HG03520 (cell line): ENCODE data around the gene AHI1.
"Not testable (repeated sequence)": the region's sequence is repeated elsewhere in the genome, so short reads cannot be mapped to it uniquely, and the experiment has no call there.

ENCODE experiments used
- ATAC-seq: cut with Tn5 transposase; IDR thresholded peaks from one replicate; pipeline ENCODE4 v1.9.1; 2021; ENCODE audit warnings: mild to moderate bottlenecking, moderate library complexity; ENCODE audit not compliant: unreplicated experiment

The AHI1 gene

DNA sequence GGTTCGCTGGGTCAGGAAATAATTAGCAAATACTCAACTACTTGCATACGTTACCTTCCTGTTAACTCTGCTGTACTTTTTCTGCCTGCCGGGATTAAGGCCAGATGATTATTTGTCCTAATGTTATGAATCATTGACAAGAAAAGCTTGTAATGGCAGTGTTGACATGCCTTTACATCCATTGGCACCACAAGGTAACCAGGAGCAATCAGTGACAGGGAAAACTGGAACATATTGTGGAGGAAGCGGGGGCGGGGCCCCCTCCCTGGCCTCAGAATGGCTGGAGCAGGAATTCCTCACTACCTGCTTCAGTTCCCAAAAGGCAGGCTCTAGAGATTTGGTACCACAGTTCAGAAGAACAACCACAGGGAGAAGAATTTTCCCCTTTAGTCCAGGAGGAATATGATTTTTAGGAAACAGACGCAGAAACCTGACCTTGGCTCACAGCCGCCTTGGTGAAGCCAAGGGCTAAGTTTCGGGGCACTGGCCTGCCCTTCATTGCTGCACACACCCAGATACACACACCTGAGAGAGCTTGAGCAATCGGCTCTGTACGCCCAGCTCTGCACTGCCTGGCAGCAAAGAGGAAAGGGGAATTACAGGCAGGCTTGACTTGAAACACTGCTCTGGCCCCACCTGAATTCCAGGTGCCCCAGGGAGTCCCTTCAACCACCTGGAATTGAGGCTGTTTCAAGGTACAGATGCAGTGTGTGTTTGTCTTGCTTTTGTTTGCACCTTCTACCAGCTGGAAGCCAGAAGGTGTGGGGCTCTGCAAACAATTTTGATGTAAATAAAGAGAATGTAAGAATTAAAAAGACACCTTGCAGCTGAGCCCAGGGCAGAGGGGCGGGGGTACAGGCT lies 226.6 kb downstream of the AHI1 start:
- ATAC-seq, result no peak

DNA sequence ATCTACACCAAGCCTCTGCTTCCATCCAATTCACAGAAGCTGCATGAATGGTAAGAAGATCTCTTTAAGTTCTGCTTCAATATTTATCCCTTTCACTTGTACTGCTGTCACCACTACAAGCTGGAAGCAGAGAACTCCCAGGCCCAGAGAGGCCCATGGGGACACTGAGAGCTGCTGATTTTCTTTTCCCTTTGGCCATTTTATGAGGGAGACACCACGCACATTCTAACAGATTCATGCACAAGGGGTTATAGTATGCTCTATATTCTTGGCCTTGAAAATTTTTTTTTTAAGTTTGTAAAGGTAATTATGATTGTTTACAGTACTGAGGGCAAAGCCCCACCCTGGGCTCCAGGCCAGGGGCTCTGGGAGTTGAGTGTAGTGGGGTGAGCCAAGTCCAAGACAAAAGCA lies 228.1 kb downstream of the AHI1 start:
- no peak for ATAC-seq

DNA sequence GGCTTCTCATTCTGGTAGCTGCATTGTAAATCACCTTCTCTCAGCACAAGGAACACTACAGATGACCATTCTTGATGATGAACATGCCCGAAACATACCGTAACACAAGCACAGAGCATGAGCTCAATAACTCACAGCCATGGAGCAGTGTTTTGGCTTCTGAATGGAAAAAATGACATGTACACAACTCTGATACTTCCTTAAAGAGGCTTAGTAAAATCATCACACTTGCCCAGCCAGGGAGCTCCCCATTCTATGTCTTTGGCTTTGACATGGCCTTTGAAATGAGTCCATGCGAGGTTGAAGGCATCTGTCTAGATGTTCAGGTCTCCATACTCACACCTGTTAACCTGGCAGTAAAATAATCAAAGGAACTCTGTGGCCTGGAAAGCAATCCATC lies 228.8 kb downstream of the AHI1 start:
- ATAC-seq, result no peak

DNA sequence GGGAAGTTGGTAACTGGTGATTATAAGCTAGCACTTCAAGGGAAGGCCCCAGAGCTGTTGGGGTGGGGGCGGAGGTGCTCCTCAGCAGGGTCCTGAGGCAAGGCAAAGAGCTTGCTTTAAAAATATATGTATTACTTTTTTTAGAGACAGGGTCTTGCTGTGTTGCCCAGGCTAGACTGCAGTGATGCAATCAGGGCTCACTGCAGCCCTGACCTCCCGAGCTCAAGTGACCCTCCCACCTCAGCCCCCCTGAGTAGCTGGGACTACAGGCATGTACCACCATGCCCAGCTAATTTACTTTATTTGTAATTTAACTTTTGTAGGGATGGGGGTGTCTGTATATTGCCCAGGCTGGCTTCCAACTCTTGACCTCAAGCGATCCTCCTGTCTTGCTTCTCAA lies 229.3 kb downstream of the AHI1 start:
- no peak for ATAC-seq

DNA sequence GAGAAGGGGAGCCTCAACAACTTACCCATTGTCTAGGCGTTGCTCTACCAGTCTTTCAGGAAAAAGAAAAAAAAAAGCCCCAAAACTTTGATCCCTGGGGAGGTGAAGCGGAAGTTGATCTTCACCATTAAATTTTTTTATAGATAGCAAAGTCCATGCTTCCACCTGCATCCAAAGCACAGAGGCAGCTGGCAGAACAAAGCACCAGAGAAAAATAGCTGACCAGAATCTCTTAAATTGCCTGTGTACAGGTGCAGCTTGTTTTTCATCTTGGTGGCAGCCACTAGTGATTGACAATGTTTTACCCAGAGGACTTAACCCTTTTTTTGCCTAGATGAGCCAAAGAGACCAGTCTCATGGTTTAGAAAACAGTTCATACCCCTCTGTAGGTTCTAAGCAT lies 230.5 kb downstream of the AHI1 start:
- no peak for ATAC-seq

DNA sequence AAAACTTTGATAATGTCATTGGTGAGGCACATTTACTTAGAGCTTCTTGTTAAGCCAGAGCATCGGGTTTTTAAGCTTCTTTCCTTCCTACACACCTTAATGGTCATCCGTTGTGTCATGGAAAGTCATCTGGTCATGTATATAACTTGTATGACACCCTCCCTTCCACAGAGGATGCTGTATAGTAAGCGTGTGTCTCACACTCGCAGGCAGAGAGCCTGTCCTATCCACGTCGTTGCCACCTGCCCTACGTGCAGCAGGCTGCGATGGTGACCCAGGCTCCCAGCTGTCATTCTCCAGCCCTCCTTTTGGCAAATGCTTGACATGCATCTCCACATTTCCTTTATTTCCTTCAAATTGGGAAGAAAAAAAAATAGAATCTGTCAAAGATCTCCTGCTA lies 230.9 kb downstream of the AHI1 start:
- no peak for ATAC-seq

DNA sequence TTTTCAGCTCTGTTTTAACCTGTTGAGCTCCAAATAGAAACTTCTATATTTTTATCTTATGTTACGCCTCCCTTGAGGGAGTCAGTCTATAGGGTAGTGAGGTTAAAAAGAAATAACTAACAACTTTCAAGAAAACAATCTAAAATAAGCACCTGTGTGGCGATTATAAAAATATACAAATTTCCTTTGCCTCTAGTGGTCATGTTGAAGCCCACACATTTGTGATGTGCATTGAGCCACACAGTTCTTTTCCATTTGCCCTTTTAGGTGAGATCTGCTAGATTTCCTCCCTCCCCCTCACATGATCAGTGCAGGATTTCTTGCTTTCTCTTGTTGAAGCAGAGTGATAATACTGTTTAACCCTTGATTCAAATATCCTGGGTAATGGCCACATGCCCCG lies 232.3 kb downstream of the AHI1 start:
- no peak for ATAC-seq

DNA sequence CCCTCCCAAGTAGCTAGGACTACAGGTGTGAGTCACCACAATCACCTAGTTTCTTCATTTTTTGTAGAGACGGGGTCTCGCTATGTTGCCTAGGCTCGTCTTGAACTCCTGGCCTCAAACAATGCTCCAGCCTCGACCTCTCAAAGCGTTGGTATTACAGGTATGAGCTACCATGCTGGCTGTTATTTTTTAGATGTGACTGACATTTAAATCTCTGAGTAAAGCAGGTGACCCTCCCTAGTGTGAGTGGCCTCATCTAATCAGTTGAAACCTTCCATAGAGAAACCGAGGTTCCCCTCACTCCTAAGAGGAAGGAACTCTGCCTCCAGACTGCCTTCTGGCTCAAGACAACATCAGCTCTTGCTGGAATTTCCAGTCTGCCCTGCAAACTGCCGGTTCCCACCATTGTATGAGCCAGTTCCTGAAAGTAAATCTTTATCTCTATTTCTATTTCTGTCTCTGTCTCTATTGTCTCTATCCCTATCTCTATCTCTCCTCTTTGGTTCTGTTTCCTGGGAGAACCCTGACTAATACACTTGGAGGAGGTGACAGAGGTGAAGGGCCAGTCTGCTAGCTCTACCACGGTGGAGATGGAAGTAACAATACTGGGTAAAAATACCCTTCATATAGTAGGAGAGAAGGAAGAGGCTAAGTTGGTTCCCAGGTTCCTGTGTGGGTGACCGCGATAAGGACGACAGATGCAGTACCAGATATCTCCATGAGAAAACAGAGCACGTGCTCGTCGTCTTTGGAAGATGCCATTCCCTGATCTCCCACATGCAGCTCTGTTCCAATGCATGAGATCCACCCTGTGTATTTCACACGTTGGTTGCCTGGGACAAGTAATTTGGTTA lies 235.4 kb downstream of the AHI1 start:
- no peak for ATAC-seq

DNA sequence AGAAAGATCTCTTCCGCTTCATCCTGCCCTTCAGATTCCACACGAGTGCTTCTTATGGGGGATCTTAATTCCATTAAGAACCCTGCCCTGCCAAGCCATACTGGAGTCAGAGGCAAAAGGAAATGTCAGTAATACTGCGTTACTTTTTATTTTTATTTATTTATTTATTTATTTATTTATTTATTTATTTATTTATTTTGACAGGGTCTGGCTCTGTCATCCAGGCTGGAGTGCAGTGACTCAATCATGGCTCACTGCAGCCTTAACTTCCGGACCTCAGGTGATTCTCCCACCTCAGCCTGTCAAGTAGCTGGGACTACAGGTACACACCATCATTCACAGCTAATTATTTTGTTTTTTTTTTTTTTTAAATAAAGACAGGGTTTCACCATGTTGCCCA lies 236.9 kb downstream of the AHI1 start:
- no peak for ATAC-seq

DNA sequence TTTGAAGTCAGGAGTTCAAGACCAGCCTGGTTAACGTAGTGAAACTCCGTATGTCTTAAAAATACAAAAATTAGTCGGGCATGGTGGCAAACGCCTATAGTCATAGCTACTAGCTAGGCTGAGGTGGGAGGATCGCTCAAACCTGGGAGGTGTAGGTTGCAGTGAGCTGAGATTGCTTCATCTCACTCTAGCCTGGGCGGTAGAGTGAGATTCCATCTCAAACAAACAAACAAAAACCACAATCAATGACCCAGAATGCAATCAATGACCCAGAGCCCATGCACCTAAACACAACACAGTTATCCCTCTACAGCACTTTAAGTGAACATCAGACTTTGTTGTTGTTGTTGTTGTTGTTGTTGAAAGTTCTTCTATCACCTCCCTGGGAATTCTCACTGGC lies 238.6 kb downstream of the AHI1 start:
- ATAC-seq, result no peak

DNA sequence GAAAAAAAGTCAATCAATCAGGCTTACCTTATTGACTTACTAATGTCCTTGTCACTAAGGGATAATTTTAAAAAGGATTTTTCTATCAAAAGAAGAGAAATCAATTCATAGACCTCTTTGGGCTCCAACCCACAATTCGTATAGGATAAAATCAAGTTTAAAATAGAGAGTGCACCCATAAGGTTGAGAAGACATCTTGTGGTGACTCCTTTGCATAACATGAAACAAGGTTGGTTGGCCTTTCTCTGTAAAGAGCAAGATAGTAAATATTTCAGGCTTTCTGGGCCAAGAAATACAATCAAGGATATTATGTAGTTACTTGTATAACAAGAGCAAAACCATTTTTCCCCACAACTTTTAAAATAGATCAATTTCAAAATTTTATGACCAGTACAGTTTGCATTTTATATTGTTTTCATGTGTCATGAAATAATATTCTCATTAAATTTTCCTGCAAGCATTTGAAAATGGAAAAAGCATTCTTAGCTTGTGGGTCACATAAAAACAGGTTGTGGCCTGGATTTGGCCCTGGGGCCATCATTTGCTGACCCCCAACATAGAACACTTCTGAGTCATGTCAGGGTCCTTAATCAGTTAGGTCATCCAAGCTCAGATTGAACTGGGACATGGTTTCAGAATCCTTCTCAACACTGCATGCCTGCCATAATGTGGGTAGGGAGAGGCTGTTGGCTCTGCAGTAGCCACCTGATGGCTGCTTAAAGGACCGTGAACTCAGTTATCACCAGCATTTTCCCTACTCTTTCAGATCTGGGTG lies 239.7 kb downstream of the AHI1 start:
- no peak for ATAC-seq

DNA sequence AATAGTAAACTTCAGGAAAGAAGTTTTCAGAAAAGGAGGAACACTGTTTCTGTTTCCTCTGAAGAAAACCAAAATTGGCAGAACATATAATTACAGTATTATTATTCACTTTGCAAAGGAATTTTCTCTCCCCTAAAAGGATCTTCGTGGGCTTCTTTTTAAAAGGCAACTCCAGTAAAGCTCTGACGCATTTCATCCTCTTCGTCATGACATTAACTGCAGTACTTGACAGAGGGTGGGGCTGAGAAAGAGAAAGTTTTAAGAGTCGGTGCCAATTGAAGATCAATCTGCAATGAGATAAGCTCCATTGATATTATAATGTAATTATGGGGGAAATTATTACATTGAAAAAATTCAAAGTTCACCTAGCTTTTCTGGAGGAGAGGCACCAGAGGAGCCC lies 240.7 kb downstream of the AHI1 start:
- no peak for ATAC-seq

DNA sequence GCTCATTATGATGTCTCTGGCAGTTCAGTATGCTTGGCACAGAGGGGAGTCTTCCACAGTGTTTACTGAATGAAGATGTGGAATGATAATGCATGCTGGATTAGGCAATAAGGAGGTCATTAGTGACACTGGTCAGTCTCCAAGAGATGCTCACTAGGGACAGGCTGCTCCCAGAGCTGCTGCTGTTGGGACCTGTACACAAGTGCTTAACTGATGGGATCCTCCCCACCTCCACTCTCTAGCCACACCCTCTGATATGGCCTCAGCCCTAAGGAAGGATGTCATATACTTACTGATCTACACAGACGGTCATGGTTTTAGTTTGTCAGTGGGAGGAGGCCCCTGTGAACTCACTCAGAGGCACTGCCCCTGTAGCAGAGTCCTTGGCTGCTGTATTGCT lies 243.1 kb downstream of the AHI1 start:
- no peak for ATAC-seq

DNA sequence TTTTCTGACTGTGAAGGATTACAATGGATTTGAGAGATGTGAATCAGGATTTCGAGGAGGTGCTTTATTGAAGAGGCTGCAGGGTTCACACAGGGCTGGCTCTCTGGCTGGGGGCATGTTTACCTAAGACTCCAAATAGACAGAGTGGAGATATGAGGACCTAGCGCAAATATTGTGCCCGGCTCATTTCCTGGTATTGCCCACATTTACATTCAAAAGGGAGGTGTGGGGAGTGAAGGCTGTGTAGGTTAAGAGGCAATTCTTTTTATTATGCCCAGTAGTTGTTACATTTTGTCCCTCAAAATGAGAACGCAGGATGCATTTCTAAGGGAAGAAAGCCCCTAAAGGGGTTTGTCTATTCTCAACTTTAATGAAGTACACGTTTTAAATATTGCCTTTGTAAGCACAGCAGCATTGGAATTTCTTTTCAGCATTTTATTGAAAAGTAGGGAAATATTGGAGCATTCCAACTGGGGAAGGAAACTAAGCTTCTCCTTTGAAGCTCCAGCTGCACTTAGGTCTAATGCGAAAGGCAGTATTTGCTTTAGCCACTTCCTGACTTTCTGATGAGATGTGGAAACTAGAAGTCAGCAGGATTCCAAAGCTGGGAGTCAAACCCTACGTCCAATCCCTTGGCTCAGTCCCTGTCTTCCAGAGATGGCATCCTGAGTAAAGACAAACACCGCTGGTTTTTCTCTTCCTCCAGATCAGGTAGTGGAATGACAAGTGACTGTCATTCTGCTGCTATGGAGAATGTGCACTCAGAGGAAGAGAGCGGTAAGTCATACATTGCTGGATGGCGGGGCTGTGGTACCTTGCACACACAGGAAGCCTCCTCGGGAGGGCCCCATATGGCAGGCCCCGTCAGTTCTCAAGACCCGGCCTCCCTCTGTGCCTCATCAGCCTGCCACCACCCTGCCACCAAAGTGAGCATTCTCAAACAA lies 245.8 kb downstream of the AHI1 start:
- ATAC-seq, result no peak

DNA sequence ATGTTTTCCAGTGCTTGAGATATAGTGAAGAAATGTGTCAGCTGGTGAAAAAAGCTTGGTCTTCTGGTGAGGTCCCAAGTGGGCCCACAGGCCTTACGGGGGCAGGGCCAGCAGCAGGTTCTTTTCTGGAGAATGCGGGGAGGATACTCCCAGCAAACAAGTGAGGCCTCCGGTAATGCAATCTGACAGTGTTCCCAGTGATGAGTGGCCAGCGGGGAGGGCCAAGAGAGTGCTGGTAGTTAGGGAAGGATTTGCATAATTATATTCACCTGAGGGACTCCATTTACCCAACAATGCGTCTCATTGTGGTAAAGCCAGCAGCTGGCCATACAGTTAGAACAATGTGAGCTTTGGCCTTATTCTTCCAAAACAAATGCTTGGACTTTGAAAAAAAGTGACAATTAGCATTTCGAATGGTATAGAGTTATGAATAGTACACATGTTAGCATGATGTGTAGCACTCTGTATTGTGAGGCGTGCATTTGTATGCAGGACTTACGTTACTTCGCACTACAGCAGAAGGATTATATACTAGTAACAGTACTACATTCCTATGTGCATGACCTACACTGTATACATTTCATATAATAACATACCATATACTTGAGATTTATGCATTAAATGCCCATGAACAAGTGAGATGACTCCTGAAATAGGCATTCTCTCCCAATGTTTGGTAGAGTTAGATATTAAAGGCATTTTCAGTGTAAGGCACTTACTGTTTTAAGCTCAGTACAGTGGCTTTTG lies 246.6 kb downstream of the AHI1 start:
- no peak for ATAC-seq

DNA sequence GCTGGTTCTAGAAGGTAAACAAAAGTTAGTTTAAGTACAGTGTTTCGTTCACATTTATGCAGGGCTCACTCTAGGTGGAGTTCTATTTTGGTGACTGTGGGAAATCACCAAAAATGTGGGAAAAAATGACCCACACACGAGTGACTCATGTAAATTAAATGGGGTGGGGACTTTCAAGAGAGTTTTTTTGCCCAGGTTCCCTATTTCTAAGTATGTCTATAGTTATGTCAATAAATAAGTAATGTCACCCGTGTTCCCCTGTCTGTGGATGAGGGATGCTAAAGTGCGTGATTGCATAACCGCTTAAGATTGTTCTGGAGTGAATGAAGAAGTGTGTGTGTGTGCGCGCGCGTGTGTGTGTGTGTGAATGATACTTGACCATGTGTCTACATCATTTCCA lies 247.3 kb downstream of the AHI1 start:
- ATAC-seq, result no peak

DNA sequence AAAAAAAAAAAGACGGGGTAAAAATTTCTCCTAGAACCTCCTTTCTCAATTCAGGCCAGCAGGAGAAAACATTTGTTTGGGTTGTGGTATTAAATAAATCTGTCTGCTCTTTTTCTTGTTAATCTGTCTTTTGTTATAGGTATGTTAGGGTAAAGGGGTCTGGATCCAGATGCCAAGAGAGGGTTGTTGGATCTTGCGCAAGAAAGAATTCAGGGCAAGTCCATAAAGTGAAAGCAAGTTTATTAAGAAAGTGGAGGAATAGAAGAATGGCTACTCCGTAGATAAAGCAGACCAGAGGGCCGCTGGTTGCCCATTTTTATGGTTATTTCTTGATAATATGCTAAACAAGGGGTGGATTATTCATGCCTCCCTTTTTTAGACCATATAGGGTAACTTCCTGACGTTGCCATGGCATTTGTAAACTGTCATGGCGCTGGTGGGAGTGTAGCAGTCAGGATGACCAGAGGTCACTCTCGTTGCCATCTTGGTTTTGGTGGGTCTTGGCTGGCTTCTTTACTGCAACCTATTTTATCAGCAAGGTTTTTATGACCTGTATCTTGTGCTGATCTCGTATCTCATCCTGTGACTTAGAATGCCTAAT lies 251.0 kb downstream of the AHI1 start:
- ATAC-seq, result not testable (repeated sequence)

DNA sequence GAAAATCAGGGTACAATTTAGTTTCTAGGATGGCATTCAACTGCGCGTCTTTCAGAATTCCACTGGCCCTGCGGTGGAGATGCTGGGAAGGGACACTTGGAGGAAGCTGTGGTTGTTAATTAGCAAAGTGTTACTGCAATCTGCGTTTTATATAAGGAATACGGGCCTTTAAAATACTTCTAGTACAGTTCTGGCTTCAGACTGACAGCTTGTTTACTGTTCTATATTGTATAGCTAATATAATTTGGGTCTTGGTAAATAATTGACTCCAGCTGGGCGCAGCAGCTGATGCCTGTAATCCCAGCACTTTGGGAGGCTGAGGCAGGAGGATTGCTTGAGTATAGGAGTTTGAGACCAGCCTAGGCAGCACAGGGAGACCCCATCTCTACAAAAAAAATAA lies 252.7 kb downstream of the AHI1 start:
- ATAC-seq, result no peak
